ENCODE measurements around the gene GLP2R.

GLP2R gene

GRCh38 chr17:9784544-9784943, 41.2 kb upstream of the GLP2R start:
- no peak for TF ChIP-seq REST (IDR thresholded peaks at IDR 0.05; ENCODE audit: insufficient read depth in 1 of 2, low read depth in 2 of 2, low read length in 2 of 2)
- no peak for TF ChIP-seq SIN3A (IDR thresholded peaks at IDR 0.05; ENCODE audit: borderline replicate concordance, insufficient read depth, low read length)
- no peak for TF ChIP-seq POLR2AphosphoS5 (IDR thresholded peaks at IDR 0.05; ENCODE audit: low read depth, low read length)
- no peak for TF ChIP-seq FOXP2 (optimal IDR thresholded peaks at IDR 0.05; ENCODE audit: borderline replicate concordance, extremely low read depth, extremely low read length, insufficient read depth)
- TF ChIP-seq TAF1 (IDR thresholded peaks at IDR 0.05; ENCODE audit: borderline replicate concordance, insufficient read depth, low read length), result no peak

- TF ChIP-seq TAF1 (IDR thresholded peaks at IDR 0.05; ENCODE audit: borderline replicate concordance, insufficient read depth, low read length) (no peak), POLR2AphosphoS5 (IDR thresholded peaks at IDR 0.05; ENCODE audit: low read depth, low read length) (no peak), SIN3A (IDR thresholded peaks at IDR 0.05; ENCODE audit: borderline replicate concordance, insufficient read depth, low read length) (no peak), FOXP2 (optimal IDR thresholded peaks at IDR 0.05; ENCODE audit: borderline replicate concordance, extremely low read depth, extremely low read length, insufficient read depth) (no peak), REST (IDR thresholded peaks at IDR 0.05; ENCODE audit: insufficient read depth in 1 of 2, low read depth in 2 of 2, low read length in 2 of 2) (no peak)
Measured at GRCh38 chr17:9788601-9789000, 37.1 kb upstream of the GLP2R start.

GRCh38 chr17:9790316-9790715, 35.4 kb upstream of the GLP2R start:
- no peak for TF ChIP-seq TAF1 (IDR thresholded peaks at IDR 0.05; ENCODE audit: borderline replicate concordance, insufficient read depth, low read length)
- TF ChIP-seq REST (IDR thresholded peaks at IDR 0.05; ENCODE audit: insufficient read depth in 1 of 2, low read depth in 2 of 2, low read length in 2 of 2), result no peak
- no peak for TF ChIP-seq FOXP2 (optimal IDR thresholded peaks at IDR 0.05; ENCODE audit: borderline replicate concordance, extremely low read depth, extremely low read length, insufficient read depth)
- TF ChIP-seq SIN3A (IDR thresholded peaks at IDR 0.05; ENCODE audit: borderline replicate concordance, insufficient read depth, low read length), result no peak
- no peak for TF ChIP-seq POLR2AphosphoS5 (IDR thresholded peaks at IDR 0.05; ENCODE audit: low read depth, low read length)

GRCh38 chr17:9790889-9791876, 34.5 kb upstream of the GLP2R start, which contains the start of gene DHRS7C:
TSS of gene DHRS7C (minus strand) at chr17:9791592. CDS start at chr17:9791284, 308 bp downstream.
- TF ChIP-seq FOXP2 (optimal IDR thresholded peaks at IDR 0.05; ENCODE audit: borderline replicate concordance, extremely low read depth, extremely low read length, insufficient read depth) (no peak), SIN3A (IDR thresholded peaks at IDR 0.05; ENCODE audit: borderline replicate concordance, insufficient read depth, low read length) (no peak), REST (IDR thresholded peaks at IDR 0.05; ENCODE audit: insufficient read depth in 1 of 2, low read depth in 2 of 2, low read length in 2 of 2) (no peak), TAF1 (IDR thresholded peaks at IDR 0.05; ENCODE audit: borderline replicate concordance, insufficient read depth, low read length) (no peak), POLR2AphosphoS5 (IDR thresholded peaks at IDR 0.05; ENCODE audit: low read depth, low read length) (no peak)

Measured in PFSK-1 (cell line).